Left kidney (tissue), 8 donors: ENCODE results near the gene RIPK1. TPM values are rescaled to one million over a fixed set of nuclear protein-coding genes. Genes with fewer than 3 reads are reported as not detected.
"Not testable (repeated sequence)": the region's sequence is repeated elsewhere in the genome, so short reads cannot be mapped to it uniquely, and the experiment has no call there.

Source experiments
- DNase-seq: peaks from one replicate; pipeline ENCODE4 v3.0.0-alpha.2; 2013
- long read RNA-seq, 8 donors: transcript quantifications; one replicate each; lab custom pipeline, GENCODE V29; 2026
- polyA plus RNA-seq: library from polyadenylated mRNA; unstranded; fragments of 120-200 nt; gene quantifications from one replicate; pipeline ENCODE4 v1.2.1, GENCODE V29; 2013; ENCODE audit not compliant: insufficient read length

RIPK1 gene
- 31.3 TPM for polyA plus RNA-seq
- long read RNA-seq, donor 1, full-length matches to known transcripts, result 1 of 6 reads
- long read RNA-seq, donor 1, partial matches to known transcripts, result 5 of 6 reads
- long read RNA-seq, donor 1, other reads (novel, unspliced or antisense), result 0 of 6 reads
- long read RNA-seq, donor 2, full-length matches to known transcripts, result 2 of 14 reads
- long read RNA-seq, donor 2, partial matches to known transcripts, result 12 of 14 reads
- long read RNA-seq, donor 2, other reads (novel, unspliced or antisense), result 0 of 14 reads
- long read RNA-seq, donor 3, full-length matches to known transcripts, result 1 of 6 reads
- long read RNA-seq, donor 3, partial matches to known transcripts, result 5 of 6 reads
- long read RNA-seq, donor 3, other reads (novel, unspliced or antisense), result 0 of 6 reads
- long read RNA-seq, donor 4, result 0 reads
- long read RNA-seq, donor 5, full-length matches to known transcripts, result 3 of 3 reads
- long read RNA-seq, donor 5, partial matches to known transcripts, result 0 of 3 reads
- long read RNA-seq, donor 5, other reads (novel, unspliced or antisense), result 0 of 3 reads
- long read RNA-seq, donor 6, full-length matches to known transcripts, result 1 of 1 reads
- long read RNA-seq, donor 6, partial matches to known transcripts, result 0 of 1 reads
- long read RNA-seq, donor 6, other reads (novel, unspliced or antisense), result 0 of 1 reads
- long read RNA-seq, donor 7, full-length matches to known transcripts, result 3 of 3 reads
- long read RNA-seq, donor 7, partial matches to known transcripts, result 0 of 3 reads
- long read RNA-seq, donor 7, other reads (novel, unspliced or antisense), result 0 of 3 reads
- long read RNA-seq, donor 8, full-length matches to known transcripts, result 2 of 2 reads
- long read RNA-seq, donor 8, partial matches to known transcripts, result 0 of 2 reads
- long read RNA-seq, donor 8, other reads (novel, unspliced or antisense), result 0 of 2 reads

DNA sequence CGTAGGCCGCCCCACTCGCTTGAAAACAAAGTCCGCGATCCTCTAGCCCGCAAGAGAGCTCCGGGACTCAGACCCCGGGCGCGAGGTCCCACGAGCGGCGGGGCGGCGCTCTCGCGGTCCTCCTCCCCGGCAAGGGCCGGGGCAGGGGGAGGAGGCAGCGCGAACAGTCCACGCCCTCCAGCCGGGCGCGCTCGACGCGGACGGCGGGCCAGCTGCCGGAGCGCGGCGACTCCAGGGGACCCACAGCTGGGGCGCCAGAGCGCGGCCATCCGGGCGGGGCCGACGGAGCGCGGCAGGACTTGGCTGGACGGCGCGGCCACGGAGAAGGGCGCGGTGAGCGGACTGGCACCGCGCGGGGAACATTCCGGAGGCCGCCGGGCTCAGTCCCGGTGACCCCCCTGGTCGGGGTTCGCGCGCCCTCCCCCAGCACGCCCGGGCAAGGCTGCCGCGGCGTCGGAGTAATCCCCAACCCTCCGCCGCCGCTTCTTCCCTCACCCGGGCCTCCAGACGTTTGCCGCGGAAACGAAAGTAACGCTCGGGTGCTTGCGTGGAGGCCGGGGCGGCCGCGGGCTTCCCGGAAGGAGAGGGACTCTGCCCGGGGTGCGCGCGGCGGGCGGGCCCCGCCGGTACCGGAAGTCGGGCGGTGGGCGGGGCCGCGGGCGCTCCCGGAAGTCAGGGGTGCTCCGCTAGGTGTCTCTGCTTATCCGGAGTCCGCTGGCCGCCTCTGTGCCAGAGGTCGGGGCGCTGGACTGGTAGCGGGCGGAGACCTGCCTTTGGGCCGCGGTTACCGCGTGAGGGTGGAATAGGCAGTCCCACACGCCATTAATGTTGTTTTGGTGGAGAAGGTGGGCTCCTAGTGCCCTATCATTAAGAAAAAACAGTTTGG is at the start of gene RIPK1:
Gene RIPK1, plus strand, starts transcription at position 166 of the 886 bp plus-strand sequence. CDS start 8,330 bp downstream, outside the sequence.
- peak; percentile 87 for DNase-seq

DNA sequence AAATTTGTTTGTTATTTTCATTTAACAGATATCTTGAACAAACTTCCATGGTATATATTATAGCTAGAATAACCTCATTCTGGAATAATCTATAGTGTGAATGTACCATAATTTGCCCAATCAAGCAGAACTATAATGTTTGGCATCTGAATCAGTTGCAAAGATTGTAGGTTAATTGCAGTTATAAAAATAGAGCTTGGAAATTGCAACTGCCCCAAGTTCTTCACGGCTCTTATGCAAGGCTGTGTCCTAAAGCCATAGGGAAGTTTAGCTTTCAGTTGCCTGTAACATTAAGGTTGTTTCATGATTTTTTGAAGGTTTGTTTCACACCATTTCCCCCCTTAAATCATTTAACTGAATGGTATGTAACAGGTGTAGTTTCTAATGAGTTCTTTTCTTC is 49.2 kb upstream of the RIPK1 start:
- no peak for DNase-seq

DNA sequence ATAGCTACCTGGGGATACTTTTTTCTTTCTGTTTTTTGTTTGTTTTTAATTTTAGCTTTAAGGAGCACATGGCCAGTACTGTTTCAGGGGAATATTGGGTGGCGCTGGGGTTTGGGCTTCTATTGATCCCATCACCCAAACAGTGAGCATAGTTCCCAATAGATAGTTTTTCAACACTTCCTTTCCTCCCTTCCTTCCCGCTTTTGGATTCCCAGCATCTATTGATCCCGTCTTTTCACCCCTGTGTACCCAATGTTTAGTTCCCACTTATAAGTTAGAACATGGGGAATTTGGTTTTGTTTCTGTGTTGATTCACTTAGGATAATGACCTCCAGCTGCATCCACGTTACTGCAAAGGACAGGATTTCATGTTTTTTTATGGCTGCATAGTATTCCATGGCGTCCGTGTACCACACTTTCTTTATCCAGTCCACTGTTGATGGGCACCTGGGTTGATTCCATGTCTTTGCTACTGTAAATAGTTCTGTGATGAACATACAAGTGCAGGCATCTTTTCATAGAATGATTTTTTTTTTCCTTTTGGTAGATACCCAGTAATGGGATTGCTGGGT is 48.5 kb upstream of the RIPK1 start:
- DNase-seq, result no peak

DNA sequence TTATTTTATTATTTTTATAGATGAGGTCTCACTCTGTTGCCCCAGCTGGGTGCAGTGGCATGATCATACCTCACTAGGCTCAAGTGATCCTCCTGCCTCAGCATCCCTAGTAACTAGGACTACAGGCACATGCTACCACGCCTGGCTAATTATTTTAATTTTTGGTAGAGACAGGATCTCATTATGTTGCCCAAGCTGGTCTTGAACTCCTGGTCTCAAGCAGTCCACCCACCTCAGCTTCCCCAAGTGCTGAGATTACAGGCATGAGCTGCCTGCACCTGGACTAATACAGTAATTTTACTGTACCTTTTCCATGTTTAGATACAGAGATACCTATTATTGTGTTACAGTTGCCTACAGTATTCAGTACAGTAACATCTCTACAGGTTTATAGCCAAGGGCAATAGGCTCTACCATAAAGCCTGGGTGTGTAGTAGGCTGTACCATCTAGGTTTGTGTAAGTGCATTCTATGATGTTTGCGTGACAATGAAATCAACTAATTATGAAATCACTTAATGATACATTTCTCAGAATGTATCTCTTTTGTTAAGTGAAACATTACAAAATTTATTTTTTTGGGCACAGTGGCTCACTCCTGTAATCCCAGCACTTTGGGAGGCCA is 47.2 kb upstream of the RIPK1 start:
- DNase-seq, result not testable (repeated sequence)

DNA sequence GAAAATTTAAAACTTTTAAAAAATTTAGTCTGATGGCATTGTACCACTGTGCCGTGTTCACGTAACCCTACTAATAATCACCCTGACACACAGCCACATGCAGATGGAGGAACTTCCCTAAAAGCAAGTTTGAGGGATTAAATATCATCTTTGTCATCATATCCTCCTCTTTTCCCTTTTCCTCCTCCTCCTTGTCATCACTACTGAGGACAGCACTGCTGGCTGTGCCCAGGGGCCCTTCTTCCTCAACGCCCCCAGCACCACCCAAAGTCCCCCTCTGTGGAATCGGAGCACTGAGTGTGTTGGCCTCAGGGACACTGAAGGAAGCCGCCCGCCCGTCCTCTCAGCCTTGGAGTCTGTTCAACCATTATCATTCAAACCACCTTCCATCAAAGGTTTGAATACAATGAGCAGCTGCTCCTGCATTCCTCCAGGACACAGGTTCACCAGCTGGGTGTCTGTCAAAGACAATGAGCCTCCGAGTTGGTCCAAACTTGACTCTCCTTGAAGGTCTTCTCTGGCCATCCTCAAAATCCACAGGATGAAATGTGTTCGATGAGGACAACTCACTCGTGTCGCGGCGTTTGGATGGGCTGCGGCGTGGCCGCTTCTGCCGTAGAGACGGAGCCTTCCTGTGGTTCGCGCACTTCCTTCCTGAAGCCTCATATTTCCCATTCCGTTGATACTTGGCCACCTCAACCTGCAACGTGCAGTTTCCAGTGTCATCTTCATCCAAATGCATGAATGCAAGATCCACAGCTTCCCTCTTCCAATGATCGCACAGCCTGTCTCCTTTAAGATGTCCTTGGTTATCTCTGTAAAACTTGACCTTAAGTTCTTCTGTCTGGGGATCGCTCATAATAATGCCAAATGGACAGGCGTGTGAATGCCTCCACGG is 45.3 kb upstream of the RIPK1 start:
- no peak for DNase-seq

DNA sequence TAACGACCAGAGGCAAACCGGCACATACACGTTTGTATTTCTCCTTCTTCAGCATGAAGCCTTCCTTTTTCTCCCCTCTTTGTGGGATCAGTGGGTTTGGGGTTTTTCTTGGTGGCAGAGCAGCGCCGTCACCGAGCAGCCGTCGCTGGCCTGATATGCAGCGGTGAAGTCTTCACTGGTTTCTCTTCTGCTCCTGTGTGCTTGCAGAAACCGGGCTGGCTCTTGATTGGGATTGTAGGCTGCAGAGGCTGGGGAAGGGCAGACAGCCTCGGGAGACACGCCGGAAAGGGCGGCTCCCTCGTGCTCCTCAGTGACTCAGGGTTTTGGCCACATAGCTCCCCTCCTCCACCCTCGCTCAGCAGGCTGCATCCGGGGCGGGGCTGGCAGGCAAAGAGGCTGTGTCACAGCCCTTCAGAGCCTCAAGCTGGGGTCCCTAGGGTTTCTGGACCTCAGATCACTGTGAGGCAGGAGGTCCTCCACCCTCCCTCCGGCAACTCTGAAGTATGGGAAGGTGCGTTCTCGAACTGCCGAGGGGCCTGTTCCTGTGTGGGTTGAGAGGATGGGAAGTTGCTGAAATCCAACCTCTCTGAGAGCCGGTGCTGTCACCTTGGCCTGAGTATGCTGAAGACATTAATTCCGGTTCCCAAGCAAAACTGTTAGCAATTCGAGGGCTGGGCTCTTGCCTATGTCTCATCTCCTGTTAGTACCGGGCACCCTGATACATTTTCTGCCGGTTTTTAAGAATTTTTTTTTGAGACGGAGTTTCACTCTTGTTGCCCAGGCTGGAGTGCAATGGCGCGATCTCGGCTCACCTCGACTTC is 44.4 kb upstream of the RIPK1 start:
- DNase-seq, result no peak

DNA sequence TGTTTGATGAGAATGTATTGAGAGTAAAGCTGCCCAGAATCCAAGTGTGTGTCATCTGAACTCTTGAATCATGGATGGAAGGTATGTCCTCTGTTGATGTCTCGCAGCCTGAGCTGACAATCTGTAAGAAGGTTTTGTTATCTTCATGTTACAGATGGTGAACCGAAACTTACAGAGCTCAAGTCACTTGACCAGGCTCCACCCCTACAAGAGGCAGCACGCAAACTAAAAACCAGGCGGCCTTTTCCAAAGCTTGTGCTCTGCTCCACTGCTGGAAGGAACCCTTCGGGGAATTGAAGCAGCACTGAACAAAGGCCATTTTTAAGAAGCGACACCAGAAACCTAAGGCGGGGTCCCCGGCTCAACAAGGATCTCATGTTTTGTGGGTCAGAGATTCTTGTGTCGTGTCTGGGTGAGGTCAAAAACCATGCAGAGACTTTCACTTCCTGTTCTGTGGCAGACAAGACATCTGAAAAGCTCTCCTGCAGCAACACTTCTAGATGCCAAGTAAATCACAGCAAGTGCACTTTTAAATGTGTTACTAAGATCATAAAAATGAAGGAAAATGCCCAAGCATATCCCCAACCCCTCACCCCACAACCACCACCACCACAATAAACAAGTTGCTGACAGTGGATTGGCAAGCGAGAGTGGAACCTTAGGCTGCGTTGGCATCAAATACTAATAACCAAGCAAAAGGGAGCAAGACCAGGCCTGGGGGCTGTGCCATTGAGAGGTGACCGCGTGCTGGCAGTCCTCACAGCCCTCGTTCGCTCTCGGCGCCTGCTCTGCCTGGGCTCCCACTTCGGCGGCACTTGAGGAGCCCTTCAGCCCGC is 41.3 kb upstream of the RIPK1 start:
- DNase-seq, result no peak

DNA sequence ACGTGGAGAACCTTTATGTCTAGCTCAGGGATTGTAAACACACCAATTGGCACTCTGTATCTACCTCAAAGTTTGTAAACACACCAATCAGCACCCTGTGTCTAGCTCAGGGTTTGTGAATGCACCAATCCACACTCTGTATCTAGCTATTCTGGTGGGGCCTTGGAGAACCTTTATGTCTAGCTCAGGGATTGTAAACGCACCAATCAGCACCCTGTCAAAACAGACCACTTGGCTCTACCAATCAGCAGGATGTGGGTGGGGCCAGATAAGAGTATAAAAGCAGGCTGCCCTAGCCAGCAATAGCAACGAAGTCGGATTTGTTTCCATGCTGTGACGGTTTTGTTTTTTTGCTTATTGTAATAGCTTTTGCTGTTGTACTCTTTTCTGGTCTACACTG is 40.1 kb upstream of the RIPK1 start:
- not testable (repeated sequence) for DNase-seq

DNA sequence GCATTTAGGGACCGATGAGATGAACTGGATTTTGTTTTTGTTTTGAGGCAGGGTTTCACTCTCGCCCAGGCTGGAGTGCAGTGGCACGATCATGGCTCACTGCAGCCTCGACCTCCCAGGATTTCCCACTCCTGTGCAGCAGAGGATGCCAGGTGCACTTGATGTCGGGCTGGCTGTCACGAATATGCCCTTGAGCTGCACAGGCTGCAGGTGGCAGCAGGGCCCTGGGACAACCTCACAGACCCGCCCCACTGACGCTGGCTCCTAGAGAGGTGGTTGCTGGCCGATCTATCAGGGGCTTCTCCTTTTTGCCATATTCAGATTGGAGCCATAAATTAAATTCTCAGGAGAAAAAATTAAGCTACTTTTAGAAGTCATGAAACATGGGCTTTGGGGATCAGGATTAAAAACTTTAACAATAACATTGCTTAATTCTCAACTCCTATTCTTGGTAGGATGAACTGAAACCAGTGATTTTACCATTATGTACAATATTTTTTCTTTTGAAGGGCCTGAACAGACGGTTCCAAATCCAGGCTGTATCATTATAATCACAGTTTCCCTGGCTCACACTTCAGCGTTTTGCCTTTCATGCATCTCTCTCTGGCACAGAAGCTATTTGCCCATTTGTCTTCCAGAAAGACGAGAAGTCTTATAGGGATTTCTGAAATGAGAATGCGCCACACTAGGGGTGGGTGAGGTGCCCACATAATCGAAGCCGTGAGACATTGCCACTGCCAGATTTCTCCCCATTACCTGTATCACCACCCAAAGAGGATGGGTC is 36.2 kb upstream of the RIPK1 start:
- DNase-seq, result no peak

DNA sequence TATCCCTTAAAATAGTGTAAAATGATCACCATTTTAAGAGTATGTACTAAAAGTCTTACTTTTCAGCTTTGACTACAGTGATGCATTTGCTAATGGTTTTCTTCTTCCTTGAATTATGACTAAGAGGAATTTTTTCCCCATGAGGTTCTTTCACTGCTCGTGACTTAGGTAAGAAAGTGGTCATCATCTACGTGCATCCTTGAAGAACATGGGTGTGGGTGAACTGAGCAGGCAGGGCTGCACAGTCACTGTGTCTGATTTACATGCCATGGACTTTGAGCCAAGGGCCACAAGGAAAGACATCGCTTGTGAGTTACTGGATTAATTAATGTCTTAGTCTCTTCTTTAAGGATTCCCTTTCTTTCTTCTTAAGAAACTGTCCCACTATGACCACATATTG is 35.3 kb upstream of the RIPK1 start:
- DNase-seq, result no peak

DNA sequence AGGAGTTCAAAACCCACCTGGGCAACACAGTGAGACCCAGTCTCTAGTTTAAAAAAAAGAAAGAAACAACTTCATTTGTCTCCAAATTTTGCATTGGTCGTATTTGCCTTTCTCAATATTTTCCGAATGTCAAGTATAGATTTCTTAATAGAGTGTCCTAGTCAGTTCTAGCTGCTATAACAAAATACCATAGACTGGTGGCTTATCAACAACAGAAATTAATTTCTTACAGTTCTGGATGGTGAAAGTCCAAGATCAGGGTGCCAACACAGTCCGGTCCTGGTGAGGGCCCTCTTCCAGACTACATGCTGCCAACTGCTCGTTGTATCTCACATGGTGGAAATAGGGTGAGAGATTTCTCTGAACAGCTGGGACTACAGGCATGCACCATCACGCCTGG is 34.6 kb upstream of the RIPK1 start:
- DNase-seq, result no peak

DNA sequence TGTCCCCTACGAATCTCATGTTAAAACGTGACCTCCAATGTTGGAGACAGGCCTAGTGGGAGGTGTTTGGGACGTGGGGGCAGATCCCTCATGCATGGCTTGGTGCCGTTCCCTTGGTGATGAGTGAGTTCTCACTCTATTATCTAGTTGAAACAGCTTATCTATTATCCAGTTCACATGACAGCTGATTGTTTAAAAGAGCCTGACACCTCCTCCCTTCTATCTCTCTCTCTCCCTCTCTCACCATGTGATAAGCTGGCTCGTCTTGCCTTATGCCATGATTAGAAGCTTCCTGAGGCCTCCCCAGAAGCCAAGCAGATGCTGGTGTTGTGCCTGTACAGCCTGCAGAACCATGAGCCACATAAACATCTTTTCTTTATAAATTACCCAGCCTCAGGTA is 32.9 kb upstream of the RIPK1 start:
- DNase-seq, result no peak

DNA sequence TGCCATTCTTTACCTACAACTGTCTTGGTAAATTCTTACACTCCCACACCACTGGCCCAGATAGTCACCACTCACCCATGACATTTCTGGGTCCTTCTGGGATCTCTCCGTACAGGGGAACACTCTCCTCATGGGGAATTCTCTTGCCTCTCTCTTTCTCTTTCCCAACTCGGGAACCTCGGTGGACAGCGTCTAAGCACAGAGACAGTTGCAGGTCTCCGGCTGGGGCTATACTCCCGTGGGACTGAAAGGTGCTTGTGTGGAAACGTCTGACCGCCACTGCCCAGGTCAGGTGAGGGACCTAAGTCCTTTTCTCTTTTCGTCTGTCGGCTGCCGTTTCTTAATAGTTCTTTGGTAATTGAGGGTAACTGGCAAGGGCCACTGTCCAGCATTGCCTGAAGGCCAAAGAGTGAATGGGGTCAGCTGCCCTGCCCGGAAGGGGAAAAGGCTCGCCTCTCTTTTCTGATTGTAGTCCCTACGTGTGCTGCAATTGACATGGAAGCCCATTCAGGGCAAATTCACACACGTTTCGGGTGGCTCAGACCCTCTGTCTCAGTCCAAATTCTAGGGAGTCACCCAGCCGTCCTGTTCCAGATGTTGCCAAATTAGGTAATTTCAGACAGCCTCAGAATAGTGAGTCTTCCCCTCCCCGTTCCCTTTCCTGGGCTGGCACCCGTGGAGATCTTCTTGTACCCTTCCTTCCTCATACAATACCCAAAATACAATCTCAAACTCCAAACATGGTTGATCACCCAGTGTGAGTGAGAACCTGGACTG is 31.2 kb upstream of the RIPK1 start:
- DNase-seq, result no peak

DNA sequence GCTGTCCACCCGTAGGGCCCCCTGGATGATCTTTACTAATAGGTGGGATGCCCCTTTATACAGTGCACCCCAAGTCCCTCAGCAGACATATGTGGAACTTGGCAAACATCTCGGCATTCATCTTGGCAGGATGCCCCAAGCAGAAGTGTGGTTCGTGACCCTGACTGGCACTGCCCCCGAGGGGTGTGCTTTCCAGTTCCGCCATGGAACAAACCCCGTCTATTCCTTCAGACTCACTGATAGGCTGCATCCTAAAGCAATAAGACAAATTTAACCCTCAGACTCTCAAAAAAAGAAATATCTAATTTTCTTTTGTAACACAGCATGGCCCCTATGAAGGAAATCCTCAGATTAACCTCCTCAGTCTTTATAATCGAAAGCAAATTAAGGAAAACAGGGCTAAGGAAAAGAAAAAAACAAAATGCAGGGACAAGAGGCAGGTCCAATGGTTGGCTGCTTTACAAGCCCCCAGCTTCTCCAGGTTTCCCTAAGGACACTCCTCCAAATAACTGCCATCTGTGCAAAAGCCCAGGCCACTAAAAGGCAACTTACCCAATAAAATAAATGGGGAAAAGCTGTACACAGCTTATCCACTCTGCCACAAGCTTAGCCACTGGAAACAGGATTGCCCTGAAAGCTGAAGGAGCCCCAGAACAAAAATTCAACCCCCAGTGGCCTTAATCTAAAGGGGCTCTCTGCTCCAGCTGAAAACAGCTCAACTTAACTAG is 30.5 kb upstream of the RIPK1 start:
- DNase-seq, result no peak

DNA sequence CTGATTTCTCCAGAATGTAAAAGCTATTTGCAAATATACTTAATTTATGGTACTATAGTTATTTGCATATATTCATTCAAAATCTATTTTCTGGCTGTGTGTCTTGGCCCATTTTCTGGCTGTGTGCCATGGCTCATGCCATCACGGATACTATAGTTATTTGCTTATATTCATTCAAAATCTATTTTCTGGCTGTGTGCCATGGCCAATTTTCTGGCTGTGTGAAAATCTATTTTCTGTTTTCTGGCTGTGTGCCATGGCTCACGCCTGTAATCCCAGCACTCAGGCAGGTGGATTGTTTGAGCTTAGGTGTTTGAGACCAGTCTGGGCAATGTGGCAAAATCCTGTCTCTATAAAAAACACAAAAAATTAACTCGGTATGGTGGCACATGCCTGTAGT is 28.9 kb upstream of the RIPK1 start:
- no peak for DNase-seq

DNA sequence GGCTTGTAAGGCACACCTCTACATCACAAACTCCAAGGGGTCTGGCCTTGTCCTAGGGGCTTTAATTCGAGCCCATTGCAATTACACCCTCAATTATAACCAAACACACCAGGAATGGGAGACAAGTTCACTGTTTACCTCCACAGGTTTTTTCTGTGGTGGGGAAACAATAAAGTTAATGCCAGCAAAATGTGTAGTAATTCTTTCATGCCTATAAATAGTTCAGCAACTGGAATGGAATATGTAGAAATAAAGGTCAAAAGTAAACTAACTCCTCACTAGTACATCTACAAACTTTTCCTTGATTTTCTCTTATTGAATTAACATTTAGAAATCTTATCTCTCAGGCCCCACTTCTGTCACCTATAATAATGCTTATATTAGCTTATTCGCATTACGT is 27.1 kb upstream of the RIPK1 start:
- DNase-seq, result no peak
